ENCODE results near the gene TOGARAM1. TPM values are rescaled to one million over a fixed set of nuclear protein-coding genes. Genes with fewer than 3 reads are reported as not detected.

TOGARAM1 gene
- total RNA-seq (10 to 100 TPM; 16.8 to 17.4 TPM), total RNA-seq (39.2 to 62.0 reads per million in 2 donors)

- DNase-seq (peak; percentile 83 to 92 (median 90)), ATAC-seq (peak; percentile 92)
- peaks cover 26% of the 10 kb centered on the region for H3K4me1 Mint-ChIP-seq
- H3K4me3 Mint-ChIP-seq = no peak within 1 kb of the TSS
- no peak within 1 kb of the TSS for H3K27ac Mint-ChIP-seq
- no peaks in the 10 kb centered on the region for H3K27me3 Mint-ChIP-seq
- H3K9me3 ChIP-seq (ENCODE audit: control insufficient read depth, low read length, poor library complexity, severe bottlenecking) = no peaks in the 10 kb centered on the region
- no peaks in the 10 kb centered on the region for H3K36me3 Mint-ChIP-seq (ENCODE audit: low read depth)
These were observed at the start of gene TOGARAM1, which contains the start of gene KLHL28 for GRCh38 chr14:44961554-44962333. TOGARAM1 (plus strand) TSS chr14:44962190; CDS start chr14:44962422, 232 bp downstream. KLHL28 (minus strand) TSS chr14:44961947; CDS start chr14:44945928, 16,019 bp downstream.

- H3K27ac Mint-ChIP-seq = no peak overlapping the region
- no peak overlapping the region for H3K4me3 Mint-ChIP-seq
- no peaks in the 10 kb centered on the region for H3K36me3 Mint-ChIP-seq (ENCODE audit: low read depth)
- H3K9me3 ChIP-seq (ENCODE audit: control insufficient read depth, low read length, poor library complexity, severe bottlenecking) = no peaks in the 10 kb centered on the region
- H3K4me1 Mint-ChIP-seq = peaks cover 8% of the 10 kb centered on the region
- DNase-seq (no peak), ATAC-seq (no peak)
- peaks cover 33% of the 10 kb centered on the region for H3K27me3 Mint-ChIP-seq
These were observed 47.1 kb upstream of the TOGARAM1 start for GRCh38 chr14:44914849-44915248.

- no peaks in the 10 kb centered on the region for H3K27me3 Mint-ChIP-seq
- no peaks in the 10 kb centered on the region for H3K36me3 Mint-ChIP-seq (ENCODE audit: low read depth)
- peak; percentile 88 for ATAC-seq
- no peak for DNase-seq
- peak overlapping the region; percentile 2 for H3K27ac Mint-ChIP-seq
- H3K4me1 Mint-ChIP-seq = peaks cover 13% of the 10 kb centered on the region
- peak overlapping the region; percentile 69 for H3K4me3 Mint-ChIP-seq
- H3K9me3 ChIP-seq (ENCODE audit: control insufficient read depth, low read length, poor library complexity, severe bottlenecking) = no peaks in the 10 kb centered on the region
These were observed 33.2 kb upstream of the TOGARAM1 start for GRCh38 chr14:44928793-44929192.

GRCh38 chr14:44935155-44935554 is 26.8 kb upstream of the TOGARAM1 start:
- no peaks in the 10 kb centered on the region for H3K27me3 Mint-ChIP-seq
- ATAC-seq = no peak
- peaks cover 8% of the 10 kb centered on the region for H3K36me3 Mint-ChIP-seq (ENCODE audit: low read depth)
- no peak overlapping the region for H3K27ac Mint-ChIP-seq
- peaks cover 23% of the 10 kb centered on the region for H3K4me1 Mint-ChIP-seq
- no peak overlapping the region for H3K4me3 Mint-ChIP-seq
- no peak for DNase-seq
- no peaks in the 10 kb centered on the region for H3K9me3 ChIP-seq (ENCODE audit: control insufficient read depth, low read length, poor library complexity, severe bottlenecking)

- no peaks in the 10 kb centered on the region for H3K9me3 ChIP-seq (ENCODE audit: control insufficient read depth, low read length, poor library complexity, severe bottlenecking)
- no peak overlapping the region for H3K4me3 Mint-ChIP-seq
- no peaks in the 10 kb centered on the region for H3K27me3 Mint-ChIP-seq
- no peak for ATAC-seq
- peaks cover 34% of the 10 kb centered on the region for H3K4me1 Mint-ChIP-seq
- peaks cover 14% of the 10 kb centered on the region for H3K36me3 Mint-ChIP-seq (ENCODE audit: low read depth)
- no peak for DNase-seq
- no peak overlapping the region for H3K27ac Mint-ChIP-seq
These were observed 24.4 kb upstream of the TOGARAM1 start for GRCh38 chr14:44937547-44937946.

GRCh38 chr14:44940211-44940610 is 21.8 kb upstream of the TOGARAM1 start:
- ATAC-seq = no peak
- Mint-ChIP-seq H3K27me3 (no peaks in the 10 kb centered on the region), H3K27ac (peak overlapping the region; percentile 94), H3K4me1 (peaks cover 28% of the 10 kb centered on the region), H3K36me3 (ENCODE audit: low read depth) (peaks cover 17% of the 10 kb centered on the region), H3K4me3 (no peak overlapping the region)
- no peaks in the 10 kb centered on the region for H3K9me3 ChIP-seq (ENCODE audit: control insufficient read depth, low read length, poor library complexity, severe bottlenecking)
- DNase-seq = no peak

- ATAC-seq (peak; percentile 86), DNase-seq (no peak)
- Mint-ChIP-seq H3K27me3 (no peaks in the 10 kb centered on the region), H3K36me3 (ENCODE audit: low read depth) (peaks cover 22% of the 10 kb centered on the region), H3K4me1 (peaks cover 28% of the 10 kb centered on the region), H3K27ac (peak overlapping the region; percentile 94), H3K4me3 (peak overlapping the region; percentile 1)
- H3K9me3 ChIP-seq (ENCODE audit: control insufficient read depth, low read length, poor library complexity, severe bottlenecking) = no peaks in the 10 kb centered on the region
These were observed 21.0 kb upstream of the TOGARAM1 start for GRCh38 chr14:44940944-44941343.

GRCh38 chr14:44941591-44941990 is 20.4 kb upstream of the TOGARAM1 start:
- Mint-ChIP-seq H3K36me3 (ENCODE audit: low read depth) (peaks cover 18% of the 10 kb centered on the region), H3K27me3 (no peaks in the 10 kb centered on the region), H3K4me3 (no peak overlapping the region), H3K27ac (peak overlapping the region; percentile 94), H3K4me1 (peaks cover 21% of the 10 kb centered on the region)
- ATAC-seq (no peak), DNase-seq (no peak)
- H3K9me3 ChIP-seq (ENCODE audit: control insufficient read depth, low read length, poor library complexity, severe bottlenecking) = no peaks in the 10 kb centered on the region

- H3K27me3 Mint-ChIP-seq = no peaks in the 10 kb centered on the region
- no peaks in the 10 kb centered on the region for H3K9me3 ChIP-seq (ENCODE audit: control insufficient read depth, low read length, poor library complexity, severe bottlenecking)
- H3K4me1 Mint-ChIP-seq = peaks cover 19% of the 10 kb centered on the region
- peaks cover 18% of the 10 kb centered on the region for H3K36me3 Mint-ChIP-seq (ENCODE audit: low read depth)
- H3K27ac Mint-ChIP-seq = peak overlapping the region; percentile 94
- DNase-seq = no peak
- ATAC-seq = no peak
- H3K4me3 Mint-ChIP-seq = peak overlapping the region; percentile 41
These were observed 19.6 kb upstream of the TOGARAM1 start for GRCh38 chr14:44942436-44942835.

GRCh38 chr14:44944107-44944506 is 17.9 kb upstream of the TOGARAM1 start:
- Mint-ChIP-seq H3K36me3 (ENCODE audit: low read depth) (peaks cover 18% of the 10 kb centered on the region), H3K4me3 (no peak overlapping the region), H3K4me1 (peaks cover 25% of the 10 kb centered on the region), H3K27me3 (no peaks in the 10 kb centered on the region), H3K27ac (no peak overlapping the region)
- no peak for ATAC-seq
- no peaks in the 10 kb centered on the region for H3K9me3 ChIP-seq (ENCODE audit: control insufficient read depth, low read length, poor library complexity, severe bottlenecking)
- DNase-seq = no peak

GRCh38 chr14:44945264-44945663 is 16.7 kb upstream of the TOGARAM1 start:
- no peak overlapping the region for H3K4me3 Mint-ChIP-seq
- no peaks in the 10 kb centered on the region for H3K27me3 Mint-ChIP-seq
- no peaks in the 10 kb centered on the region for H3K9me3 ChIP-seq (ENCODE audit: control insufficient read depth, low read length, poor library complexity, severe bottlenecking)
- H3K27ac Mint-ChIP-seq = no peak overlapping the region
- H3K36me3 Mint-ChIP-seq (ENCODE audit: low read depth) = peaks cover 18% of the 10 kb centered on the region
- no peak for ATAC-seq
- DNase-seq = no peak
- H3K4me1 Mint-ChIP-seq = peaks cover 28% of the 10 kb centered on the region

GRCh38 chr14:44951051-44951450 is 10.9 kb upstream of the TOGARAM1 start:
- ATAC-seq = no peak
- Mint-ChIP-seq H3K4me1 (peaks cover 21% of the 10 kb centered on the region), H3K4me3 (no peak overlapping the region)

GRCh38 chr14:44952391-44953110 is 9.4 kb upstream of the TOGARAM1 start:
- H3K27me3 Mint-ChIP-seq = no peaks in the 10 kb centered on the region
- H3K4me1 Mint-ChIP-seq = peaks cover 26% of the 10 kb centered on the region
- H3K27ac Mint-ChIP-seq = no peak overlapping the region
- peak overlapping the region; percentile 22 for H3K4me3 Mint-ChIP-seq
- DNase-seq (no peak), ATAC-seq (no peak)
- H3K36me3 Mint-ChIP-seq (ENCODE audit: low read depth) = peaks cover 8% of the 10 kb centered on the region
- no peaks in the 10 kb centered on the region for H3K9me3 ChIP-seq (ENCODE audit: control insufficient read depth, low read length, poor library complexity, severe bottlenecking)

More at GRCh38 chr14:44951051-44951450, 10.9 kb upstream of the TOGARAM1 start:
- DNase-seq = no peak
- no peaks in the 10 kb centered on the region for H3K9me3 ChIP-seq (ENCODE audit: control insufficient read depth, low read length, poor library complexity, severe bottlenecking)
- Mint-ChIP-seq H3K27ac (no peak overlapping the region), H3K27me3 (no peaks in the 10 kb centered on the region), H3K36me3 (ENCODE audit: low read depth) (peaks cover 8% of the 10 kb centered on the region)
